DND-41 (cell line): ENCODE data around the gene SLCO2A1.

ENCODE experiments used
- EZH2 ChIP-seq: IDR thresholded peaks from 3 replicates; pipeline ENCODE4 v1.6.1; 2012; ENCODE audit warnings: borderline replicate concordance, low read depth, mild to moderate bottlenecking, moderate library complexity, low read length, inconsistent platforms; ENCODE audit not compliant: severe bottlenecking
- TF ChIP-seq, protein P1 (sequence below): IDR thresholded peaks from 2 replicates; pipeline ENCODE4 v1.5.1; 2012; ENCODE audit warnings: borderline replicate concordance, low read length, moderate library complexity, mild to moderate bottlenecking; ENCODE audit not compliant: poor library complexity, severe bottlenecking; ENCODE audit errors: extremely low read depth

DNA sequence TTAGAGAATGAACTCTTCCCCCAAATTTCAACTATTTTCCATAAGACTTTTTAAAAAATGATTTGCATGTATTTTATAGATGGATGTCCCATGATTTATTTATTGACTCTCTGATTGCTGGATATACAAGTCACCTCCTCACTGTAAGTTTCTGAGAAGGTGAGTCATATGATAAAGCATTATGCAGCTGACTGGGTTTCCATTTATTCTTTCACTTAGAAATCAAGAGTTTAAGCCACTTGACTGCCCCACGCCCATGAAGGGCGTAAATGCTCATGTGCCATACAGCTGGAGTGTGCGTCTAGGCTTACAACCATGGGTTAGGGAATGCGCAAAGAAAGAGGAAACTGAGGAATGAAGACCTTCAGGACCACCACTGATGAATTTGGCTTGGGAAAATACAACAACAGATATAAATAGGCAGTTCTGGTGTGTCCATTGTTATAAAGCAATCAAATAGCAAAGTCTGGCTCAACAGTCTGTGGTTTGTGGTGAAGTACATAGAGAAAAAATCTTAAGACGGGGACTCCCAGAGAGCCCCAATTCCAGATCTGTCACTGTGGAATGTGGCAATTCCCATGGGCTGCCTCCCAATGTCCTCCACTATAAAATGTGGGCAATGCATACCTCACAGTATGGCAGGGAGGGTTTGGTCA is 20.3 kb downstream of the SLCO2A1 start:
- TF ChIP-seq, protein P1, sequence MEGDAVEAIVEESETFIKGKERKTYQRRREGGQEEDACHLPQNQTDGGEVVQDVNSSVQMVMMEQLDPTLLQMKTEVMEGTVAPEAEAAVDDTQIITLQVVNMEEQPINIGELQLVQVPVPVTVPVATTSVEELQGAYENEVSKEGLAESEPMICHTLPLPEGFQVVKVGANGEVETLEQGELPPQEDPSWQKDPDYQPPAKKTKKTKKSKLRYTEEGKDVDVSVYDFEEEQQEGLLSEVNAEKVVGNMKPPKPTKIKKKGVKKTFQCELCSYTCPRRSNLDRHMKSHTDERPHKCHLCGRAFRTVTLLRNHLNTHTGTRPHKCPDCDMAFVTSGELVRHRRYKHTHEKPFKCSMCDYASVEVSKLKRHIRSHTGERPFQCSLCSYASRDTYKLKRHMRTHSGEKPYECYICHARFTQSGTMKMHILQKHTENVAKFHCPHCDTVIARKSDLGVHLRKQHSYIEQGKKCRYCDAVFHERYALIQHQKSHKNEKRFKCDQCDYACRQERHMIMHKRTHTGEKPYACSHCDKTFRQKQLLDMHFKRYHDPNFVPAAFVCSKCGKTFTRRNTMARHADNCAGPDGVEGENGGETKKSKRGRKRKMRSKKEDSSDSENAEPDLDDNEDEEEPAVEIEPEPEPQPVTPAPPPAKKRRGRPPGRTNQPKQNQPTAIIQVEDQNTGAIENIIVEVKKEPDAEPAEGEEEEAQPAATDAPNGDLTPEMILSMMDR: no peak
- TF ChIP-seq EZH2: no peak
